GM12892 (cell line): ENCODE data around the gene ADRA2B.

Source experiments
- POLR2AphosphoS5 ChIP-seq: IDR thresholded peaks from 2 replicates; pipeline ENCODE4 v1.6.1; 2011; ENCODE audit warnings: low read depth, low read length, control low read depth
- TAF1 ChIP-seq: IDR thresholded peaks from 2 replicates; pipeline ENCODE4 v1.6.1; 2011; ENCODE audit warnings: low read depth, mild to moderate bottlenecking, control low read depth, low read length, borderline replicate concordance

- TF ChIP-seq TAF1 (no peak), POLR2AphosphoS5 (no peak)
Measured at GRCh38 chr2:96074156-96074555, 42.2 kb downstream of the ADRA2B start.
